ENCODE data around the gene CD99L2. TPM values are rescaled to one million over a fixed set of nuclear protein-coding genes. Genes with fewer than 3 reads are reported as not detected.

CD99L2 gene
- total RNA-seq, 5 donors from 2014 or later (not counting 1 experiment from before 2014, with no cell fraction given): 11.1 to 20.0 (median 18.3) TPM

DNA sequence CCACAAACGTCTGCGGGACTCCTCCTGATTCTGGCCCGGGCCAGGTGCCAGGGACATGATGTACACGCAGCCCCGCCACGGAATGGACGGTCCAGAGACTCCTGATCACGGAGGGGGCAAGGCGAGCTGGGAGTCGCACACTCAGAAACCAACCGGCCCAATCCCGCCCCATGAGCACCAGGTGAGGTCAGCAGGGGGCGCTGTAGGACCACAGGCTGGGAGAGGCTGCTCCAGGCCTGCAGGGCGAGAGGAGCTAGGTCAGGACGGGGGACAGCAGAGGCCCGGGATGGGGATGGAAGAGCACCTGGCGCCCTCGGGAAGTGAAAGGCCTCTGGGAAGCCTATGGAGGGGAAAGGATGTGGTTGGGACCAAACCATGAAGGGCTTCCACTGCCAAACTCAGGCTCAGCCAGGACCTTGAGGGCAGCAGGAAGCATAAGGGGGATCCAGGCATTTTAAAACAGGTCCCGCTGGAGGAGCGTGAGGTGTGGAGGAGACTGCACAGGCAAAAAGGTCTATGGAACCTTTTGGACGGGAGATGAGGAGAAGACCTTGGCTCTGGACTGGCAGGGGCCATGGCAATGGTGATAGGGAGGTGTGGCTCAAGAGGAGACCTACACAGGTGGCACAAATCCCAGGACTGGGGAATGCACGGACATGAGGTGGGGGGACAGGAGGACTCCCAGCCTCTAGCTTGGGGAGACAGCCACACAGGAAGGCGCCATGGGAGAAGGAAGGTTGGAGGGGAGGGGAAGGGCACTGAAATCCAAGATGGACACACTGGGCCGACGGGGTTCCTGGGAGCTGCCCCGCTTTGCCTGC, 126.1 kb downstream of the CD99L2 start:
- Mint-ChIP-seq H3K27me3 (no peaks in the 10 kb centered on the region), H3K4me1 (peaks cover 0 to 5% (median 0%) of the 10 kb centered on the region in 3 donors), H3K36me3 (peaks cover 6% of the 10 kb centered on the region), H3K4me3 (no peak overlapping the region), H3K27ac (no peak overlapping the region), H3K9me3 (no peaks in the 10 kb centered on the region)
- H3K9me3 ChIP-seq: no peaks in the 10 kb centered on the region
- no peak overlapping the region for H3K27ac ChIP-seq (ENCODE audit: low read length)
- DNase-seq: peak in 33 of 35 experiments; percentile 32 to 75 (median 60)
- CTCF ChIA-PET: interaction anchor here (0.6 to 1.9 kb wide), 6 partner anchors 9 to 310 kb away, joined by 3 to 23 read pairs (median 7); no protein-coding TSS in a partner anchor
- H3K4me1 ChIP-seq (ENCODE audit: control insufficient read depth in 1 of 2, extremely low read depth in 1 of 2, insufficient read depth in 2 of 2, low read length in 2 of 2): peaks cover 0 to 4% of the 10 kb centered on the region in 2 experiments
- peak; percentile 67 to 76 (median 70) for ATAC-seq (replicated peaks in 1 of 4)
- H3K27me3 ChIP-seq (replicated peaks in 1 of 2; ENCODE audit: control insufficient read depth in 2 of 2, extremely low read depth in 1 of 2, insufficient read depth in 2 of 2, low read length in 1 of 2): no peaks in the 10 kb centered on the region
- peaks cover 3% of the 10 kb centered on the region in 2 donors for H3K36me3 ChIP-seq (ENCODE audit: control insufficient read depth in 2 of 2, extremely low read depth in 1 of 2, insufficient read depth in 1 of 2, low read length in 1 of 2)
- WGBS (ENCODE audit: insufficient coverage): 38% methylated on average over 13 of the region's 26 CpGs
- no peak overlapping the region for H3K4me3 ChIP-seq (ENCODE audit: control insufficient read depth in 1 of 2, extremely low read depth in 1 of 2, low read length in 1 of 2)
- POLR2A ChIA-PET: no interaction called here

GRCh38 chrX:150771116-150771515, 127.4 kb downstream of the CD99L2 start:
- H3K27ac Mint-ChIP-seq: no peak overlapping the region
- Histone ChIP-seq H3K36me3 (ENCODE audit: control insufficient read depth in 2 of 2, extremely low read depth in 1 of 2, insufficient read depth in 1 of 2, low read length in 1 of 2) (peaks cover 3% of the 10 kb centered on the region in 2 donors), H3K4me1 (ENCODE audit: control insufficient read depth in 1 of 2, extremely low read depth in 1 of 2, insufficient read depth in 2 of 2, low read length in 2 of 2) (peaks cover 0 to 4% of the 10 kb centered on the region in 2 experiments), H3K27ac (ENCODE audit: low read length) (no peak overlapping the region), H3K9me3 (no peaks in the 10 kb centered on the region), H3K4me3 (ENCODE audit: control insufficient read depth in 1 of 2, extremely low read depth in 1 of 2, low read length in 1 of 2) (no peak overlapping the region), H3K27me3 (replicated peaks in 1 of 2; ENCODE audit: control insufficient read depth in 2 of 2, extremely low read depth in 1 of 2, insufficient read depth in 2 of 2, low read length in 1 of 2) (no peaks in the 10 kb centered on the region)
- 94% methylated on average over 7 of the region's 16 CpGs for WGBS (ENCODE audit: insufficient coverage)
- H3K4me3 Mint-ChIP-seq: no peak overlapping the region
- H3K9me3 Mint-ChIP-seq: no peaks in the 10 kb centered on the region
- DNase-seq (no peak), ATAC-seq (replicated peaks in 1 of 4) (no peak)
- H3K27me3 Mint-ChIP-seq: no peaks in the 10 kb centered on the region
- peaks cover 0 to 5% (median 0%) of the 10 kb centered on the region in 3 donors for H3K4me1 Mint-ChIP-seq
- CTCF ChIA-PET: interaction anchor here in 1 of 2 donors (0.8 to 1.9 kb wide), 2 partner anchors 232 to 311 kb away, joined by 4 to 23 read pairs; no protein-coding TSS in a partner anchor
- peaks cover 6% of the 10 kb centered on the region for H3K36me3 Mint-ChIP-seq
- POLR2A ChIA-PET: interaction anchor here in 1 of 2 donors (0.5 kb wide), 1 partner anchor 1945 kb away, joined by 3 read pairs; no protein-coding TSS in a partner anchor

- Histone ChIP-seq H3K36me3 (ENCODE audit: control insufficient read depth in 2 of 2, extremely low read depth in 1 of 2, insufficient read depth in 1 of 2, low read length in 1 of 2) (peaks cover 3% of the 10 kb centered on the region in 2 donors), H3K9me3 (no peaks in the 10 kb centered on the region), H3K4me1 (ENCODE audit: control insufficient read depth in 1 of 2, extremely low read depth in 1 of 2, insufficient read depth in 2 of 2, low read length in 2 of 2) (peaks cover 0 to 4% of the 10 kb centered on the region in 2 experiments), H3K27me3 (replicated peaks in 1 of 2; ENCODE audit: control insufficient read depth in 2 of 2, extremely low read depth in 1 of 2, insufficient read depth in 2 of 2, low read length in 1 of 2) (no peaks in the 10 kb centered on the region), H3K4me3 (ENCODE audit: control insufficient read depth in 1 of 2, extremely low read depth in 1 of 2, low read length in 1 of 2) (no peak overlapping the region), H3K27ac (ENCODE audit: low read length) (no peak overlapping the region)
- Mint-ChIP-seq H3K27ac (no peak overlapping the region), H3K36me3 (peaks cover 6% of the 10 kb centered on the region), H3K4me1 (peaks cover 0 to 5% (median 0%) of the 10 kb centered on the region in 3 donors), H3K27me3 (no peaks in the 10 kb centered on the region), H3K9me3 (no peaks in the 10 kb centered on the region), H3K4me3 (no peak overlapping the region)
- ATAC-seq (replicated peaks in 1 of 4): no peak
- ChIA-PET CTCF (interaction anchor here in 1 of 2 donors (1.9 kb wide), 1 partner anchor 311 kb away, joined by 23 read pairs; no protein-coding TSS in a partner anchor), POLR2A (no interaction called here)
- DNase-seq: no peak
- WGBS (ENCODE audit: insufficient coverage): 96% methylated on average over 9 of the region's 17 CpGs
Measured at GRCh38 chrX:150770623-150771022, 127.8 kb downstream of the CD99L2 start.

DNA sequence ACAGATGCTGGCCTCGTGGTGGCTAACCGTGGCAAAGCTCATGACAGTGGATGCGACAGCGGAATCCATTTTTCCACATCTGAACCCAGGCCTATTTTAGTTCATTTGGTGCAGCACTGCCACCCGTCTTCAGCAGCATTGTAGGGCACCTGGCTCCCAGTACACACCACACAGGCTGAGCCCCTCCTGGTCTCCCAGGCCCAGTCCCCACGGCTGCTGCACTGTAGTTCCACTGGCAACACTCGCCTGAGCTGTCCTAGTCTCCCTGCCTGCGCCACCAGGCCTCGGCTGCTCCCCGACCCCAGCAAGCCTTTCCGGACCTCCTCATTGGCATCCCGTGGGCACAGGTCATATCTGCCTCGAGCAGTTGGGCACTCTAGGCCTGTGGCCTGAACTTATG, 129.1 kb downstream of the CD99L2 start:
- CTCF ChIA-PET: no interaction called here

DNA sequence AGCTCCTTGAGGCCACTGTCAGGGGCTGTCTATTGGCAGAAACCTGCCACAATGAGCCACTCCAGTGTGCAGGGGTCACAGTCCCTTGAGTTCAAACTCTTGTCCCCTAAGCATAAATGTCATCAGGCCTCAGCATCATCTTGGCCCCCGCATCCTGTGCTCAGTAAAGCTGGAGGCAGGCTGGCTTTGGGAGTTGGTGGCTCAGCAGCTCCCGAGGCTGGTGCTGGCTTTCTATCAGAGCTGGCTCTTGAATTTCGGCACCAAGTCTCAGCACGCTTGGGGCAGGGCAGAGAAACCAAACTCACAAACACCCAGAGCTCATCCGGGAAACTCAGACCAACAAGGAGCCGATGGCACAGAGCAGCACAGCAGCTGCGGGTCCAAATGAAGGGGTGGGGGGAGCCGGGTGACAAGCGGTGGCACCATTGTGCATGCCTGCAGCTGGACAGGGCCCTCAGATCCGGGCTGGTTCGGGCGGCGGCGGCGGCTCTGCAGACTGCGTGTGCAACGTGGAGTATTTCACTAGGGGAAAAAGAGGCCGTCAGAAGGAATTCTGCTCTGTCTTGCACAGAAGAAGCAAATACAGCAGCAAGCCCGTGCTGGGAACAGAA, 129.8 kb downstream of the CD99L2 start:
- Histone ChIP-seq H3K4me1 (ENCODE audit: control insufficient read depth in 1 of 2, extremely low read depth in 1 of 2, insufficient read depth in 2 of 2, low read length in 2 of 2) (peaks cover 0 to 4% of the 10 kb centered on the region in 2 experiments), H3K36me3 (ENCODE audit: control insufficient read depth in 2 of 2, extremely low read depth in 1 of 2, insufficient read depth in 1 of 2, low read length in 1 of 2) (peaks cover 0 to 5% of the 10 kb centered on the region in 2 donors), H3K27me3 (replicated peaks in 1 of 2; ENCODE audit: control insufficient read depth in 2 of 2, extremely low read depth in 1 of 2, insufficient read depth in 2 of 2, low read length in 1 of 2) (no peaks in the 10 kb centered on the region), H3K9me3 (no peaks in the 10 kb centered on the region), H3K4me3 (ENCODE audit: control insufficient read depth in 1 of 2, extremely low read depth in 1 of 2, low read length in 1 of 2) (no peak overlapping the region), H3K27ac (ENCODE audit: low read length) (no peak overlapping the region)
- ATAC-seq (replicated peaks in 1 of 4) (no peak), DNase-seq (no peak)
- no peaks in the 10 kb centered on the region for H3K36me3 Mint-ChIP-seq
- ChIA-PET POLR2A (no interaction called here), CTCF (interaction anchor here in 1 of 2 donors (0.6 kb wide), 1 partner anchor 311 kb away, joined by 4 read pairs; no protein-coding TSS in a partner anchor)
- H3K4me1 Mint-ChIP-seq: peaks cover 0 to 5% (median 0%) of the 10 kb centered on the region in 3 donors
- 100% methylated on average over 1 of the region's 19 CpGs for WGBS (ENCODE audit: insufficient coverage)
- no peak overlapping the region for H3K4me3 Mint-ChIP-seq
- H3K27me3 Mint-ChIP-seq: no peaks in the 10 kb centered on the region
- no peaks in the 10 kb centered on the region for H3K9me3 Mint-ChIP-seq
- no peak overlapping the region for H3K27ac Mint-ChIP-seq

More for the DNA sequence above, 129.1 kb downstream of the CD99L2 start:
- no peaks in the 10 kb centered on the region for H3K36me3 Mint-ChIP-seq
- peaks cover 0 to 4% of the 10 kb centered on the region in 2 experiments for H3K4me1 ChIP-seq (ENCODE audit: control insufficient read depth in 1 of 2, extremely low read depth in 1 of 2, insufficient read depth in 2 of 2, low read length in 2 of 2)
- H3K4me1 Mint-ChIP-seq: peaks cover 0 to 5% (median 0%) of the 10 kb centered on the region in 3 donors
- H3K4me3 ChIP-seq (ENCODE audit: control insufficient read depth in 1 of 2, extremely low read depth in 1 of 2, low read length in 1 of 2): no peak overlapping the region
- H3K4me3 Mint-ChIP-seq: no peak overlapping the region
- H3K27me3 ChIP-seq (replicated peaks in 1 of 2; ENCODE audit: control insufficient read depth in 2 of 2, extremely low read depth in 1 of 2, insufficient read depth in 2 of 2, low read length in 1 of 2): no peaks in the 10 kb centered on the region
- no peak for DNase-seq
- no peak for ATAC-seq (replicated peaks in 1 of 4)
- WGBS (ENCODE audit: insufficient coverage): 100% methylated on average over 4 of the region's 13 CpGs
- no peak overlapping the region for H3K27ac ChIP-seq (ENCODE audit: low read length)
- no peaks in the 10 kb centered on the region for H3K9me3 Mint-ChIP-seq
- H3K36me3 ChIP-seq (ENCODE audit: control insufficient read depth in 2 of 2, extremely low read depth in 1 of 2, insufficient read depth in 1 of 2, low read length in 1 of 2): peaks cover 0 to 5% of the 10 kb centered on the region in 2 donors
- POLR2A ChIA-PET: no interaction called here
- H3K27ac Mint-ChIP-seq: no peak overlapping the region
- H3K27me3 Mint-ChIP-seq: no peaks in the 10 kb centered on the region
- no peaks in the 10 kb centered on the region for H3K9me3 ChIP-seq

- Histone ChIP-seq H3K36me3 (ENCODE audit: control insufficient read depth in 2 of 2, extremely low read depth in 1 of 2, insufficient read depth in 1 of 2, low read length in 1 of 2) (peaks cover 0 to 5% of the 10 kb centered on the region in 2 donors), H3K9me3 (no peaks in the 10 kb centered on the region), H3K4me3 (ENCODE audit: control insufficient read depth in 1 of 2, extremely low read depth in 1 of 2, low read length in 1 of 2) (no peak overlapping the region), H3K27me3 (replicated peaks in 1 of 2; ENCODE audit: control insufficient read depth in 2 of 2, extremely low read depth in 1 of 2, insufficient read depth in 2 of 2, low read length in 1 of 2) (no peaks in the 10 kb centered on the region), H3K4me1 (ENCODE audit: control insufficient read depth in 1 of 2, extremely low read depth in 1 of 2, insufficient read depth in 2 of 2, low read length in 2 of 2) (peaks cover 0 to 4% of the 10 kb centered on the region in 2 experiments), H3K27ac (ENCODE audit: low read length) (no peak overlapping the region)
- Mint-ChIP-seq H3K4me1 (peaks cover 0 to 5% (median 0%) of the 10 kb centered on the region in 3 donors), H3K4me3 (no peak overlapping the region), H3K27me3 (no peaks in the 10 kb centered on the region), H3K9me3 (no peaks in the 10 kb centered on the region), H3K27ac (no peak overlapping the region), H3K36me3 (no peaks in the 10 kb centered on the region)
- no CpG with 5 or more reads among the region's 10 CpGs for WGBS (ENCODE audit: insufficient coverage)
- ATAC-seq (replicated peaks in 1 of 4): no peak
- ChIA-PET CTCF (no interaction called here), POLR2A (no interaction called here)
- no peak for DNase-seq
Measured at GRCh38 chrX:150768132-150768485, 130.4 kb downstream of the CD99L2 start.

Measured in T-cell (primary cell).